ENCODE results near the gene BRINP2. TPM values are rescaled to one million over a fixed set of nuclear protein-coding genes. Genes with fewer than 3 reads are reported as not detected.

Gene BRINP2
- total RNA-seq, 1 experiment from 2014 or later = 0.24 TPM

GRCh38 chr1:177162243-177162642 is 8.5 kb upstream of the BRINP2 start (continued):
- TF ChIP-seq, protein P1, sequence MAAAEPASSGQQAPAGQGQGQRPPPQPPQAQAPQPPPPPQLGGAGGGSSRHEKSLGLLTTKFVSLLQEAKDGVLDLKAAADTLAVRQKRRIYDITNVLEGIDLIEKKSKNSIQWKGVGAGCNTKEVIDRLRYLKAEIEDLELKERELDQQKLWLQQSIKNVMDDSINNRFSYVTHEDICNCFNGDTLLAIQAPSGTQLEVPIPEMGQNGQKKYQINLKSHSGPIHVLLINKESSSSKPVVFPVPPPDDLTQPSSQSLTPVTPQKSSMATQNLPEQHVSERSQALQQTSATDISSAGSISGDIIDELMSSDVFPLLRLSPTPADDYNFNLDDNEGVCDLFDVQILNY (CRISPR knock-in tag; IDR thresholded peaks at IDR 0.05) = no peak
- TF ChIP-seq, protein P2, sequence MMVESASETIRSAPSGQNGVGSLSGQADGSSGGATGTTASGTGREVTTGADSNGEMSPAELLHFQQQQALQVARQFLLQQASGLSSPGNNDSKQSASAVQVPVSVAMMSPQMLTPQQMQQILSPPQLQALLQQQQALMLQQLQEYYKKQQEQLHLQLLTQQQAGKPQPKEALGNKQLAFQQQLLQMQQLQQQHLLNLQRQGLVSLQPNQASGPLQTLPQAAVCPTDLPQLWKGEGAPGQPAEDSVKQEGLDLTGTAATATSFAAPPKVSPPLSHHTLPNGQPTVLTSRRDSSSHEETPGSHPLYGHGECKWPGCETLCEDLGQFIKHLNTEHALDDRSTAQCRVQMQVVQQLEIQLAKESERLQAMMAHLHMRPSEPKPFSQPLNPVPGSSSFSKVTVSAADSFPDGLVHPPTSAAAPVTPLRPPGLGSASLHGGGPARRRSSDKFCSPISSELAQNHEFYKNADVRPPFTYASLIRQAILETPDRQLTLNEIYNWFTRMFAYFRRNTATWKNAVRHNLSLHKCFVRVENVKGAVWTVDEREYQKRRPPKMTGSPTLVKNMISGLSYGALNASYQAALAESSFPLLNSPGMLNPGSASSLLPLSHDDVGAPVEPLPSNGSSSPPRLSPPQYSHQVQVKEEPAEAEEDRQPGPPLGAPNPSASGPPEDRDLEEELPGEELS (CRISPR knock-in tag; IDR thresholded peaks at IDR 0.05) = no peak
- no peak for TF ChIP-seq ZMAT4 (CRISPR knock-in tag; IDR thresholded peaks at IDR 0.05)
- no peak for TF ChIP-seq HMGXB4 (CRISPR knock-in tag; IDR thresholded peaks at IDR 0.05)

DNA sequence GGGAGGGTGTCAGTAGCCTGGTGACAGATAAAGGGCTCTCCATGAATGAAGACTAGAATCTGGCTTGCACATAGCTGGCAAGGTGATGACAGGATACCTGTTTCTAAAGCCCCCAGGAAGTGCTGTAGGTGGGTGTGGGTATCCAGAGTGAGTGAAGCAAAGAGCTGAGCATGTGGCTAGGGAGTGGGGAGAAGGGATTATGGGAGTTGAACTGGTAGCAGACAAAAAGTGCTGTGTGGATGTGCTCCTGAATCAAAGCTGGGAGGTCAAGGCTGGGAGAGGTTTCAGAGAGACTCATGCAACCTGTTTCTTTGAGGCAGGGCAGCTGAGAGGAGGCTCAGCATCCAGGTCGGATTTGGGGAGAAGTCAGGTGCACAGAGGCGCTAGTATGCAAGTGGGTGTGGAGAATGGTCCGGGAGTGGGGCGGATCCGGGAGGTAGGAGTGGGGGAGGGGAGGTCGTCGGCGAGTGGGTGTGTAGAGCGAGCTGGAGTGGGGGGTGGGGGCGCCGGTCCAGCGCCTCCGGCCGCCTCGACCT is 6.8 kb upstream of the BRINP2 start:
- ChIA-PET POLR2A (interaction anchor here (1.9 kb wide), 1 partner anchor 18 kb away, joined by 7 read pairs; no protein-coding TSS in a partner anchor), CTCF (interaction anchor here (0.6 to 3.1 kb wide), 9 partner anchors 17 to 564 kb away, joined by 3 to 35 read pairs (median 3); no protein-coding TSS in a partner anchor)
- peak; percentile 20 for DNase-seq (ENCODE audit: low spot score)
- ATAC-seq = peak; percentile 20
- Mint-ChIP-seq H3K4me3 (peak overlapping the region; percentile 90), H3K27ac (no peak overlapping the region), H3K36me3 (no peaks in the 10 kb centered on the region), H3K27me3 (ENCODE audit: low read depth) (peaks cover 26% of the 10 kb centered on the region; the same call in 1 of the 2 replicates), H3K9me3 (no peaks in the 10 kb centered on the region), H3K4me1 (peaks cover 9% of the 10 kb centered on the region)
- no peak for TF ChIP-seq TEAD4 (CRISPR knock-in tag; IDR thresholded peaks at IDR 0.05)
- TF ChIP-seq AR (CRISPR knock-in tag; IDR thresholded peaks at IDR 0.05) = no peak

GRCh38 chr1:177164380-177165068 is 6.2 kb upstream of the BRINP2 start, which contains the start of gene ASTN1:
ASTN1 (minus strand) TSS chr1:177164712; CDS start chr1:177164676, 36 bp downstream.
- peak within 1 kb of the TSS; percentile 90 for H3K4me3 Mint-ChIP-seq
- peak; percentile 74 for TF ChIP-seq ATF1 (CRISPR knock-in tag; IDR thresholded peaks at IDR 0.05)
- TF ChIP-seq HMGXB4 (CRISPR knock-in tag; IDR thresholded peaks at IDR 0.05) = peak; percentile 41; the same call in 1 of the 2 replicates
- no peak for TF ChIP-seq ETV6 (CRISPR knock-in tag; IDR thresholded peaks at IDR 0.05)
- TF ChIP-seq ZNF317 (CRISPR knock-in tag; IDR thresholded peaks at IDR 0.05; ENCODE audit: borderline replicate concordance, low read depth) = 0 out of 2 replicates have a peak, but pooled peaks have one; percentile 22
- no peaks in the 10 kb centered on the region for H3K9me3 Mint-ChIP-seq
- H3K27ac Mint-ChIP-seq = no peak within 1 kb of the TSS
- H3K27me3 Mint-ChIP-seq (ENCODE audit: low read depth) = peaks cover 26% of the 10 kb centered on the region; the same call in 1 of the 2 replicates
- H3K4me1 Mint-ChIP-seq = peaks cover 9% of the 10 kb centered on the region
- ChIA-PET POLR2A (interaction anchor here (1.3 to 1.9 kb wide), 2 partner anchors 17 to 23 kb away, joined by 3 to 7 read pairs; no protein-coding TSS in a partner anchor), CTCF (interaction anchor here (0.6 to 3.1 kb wide), 15 partner anchors 12 to 867 kb away, joined by 3 to 35 read pairs (median 3); no protein-coding TSS in a partner anchor)
- ATAC-seq (peak; percentile 89), DNase-seq (ENCODE audit: low spot score) (peak; percentile 69)
- H3K36me3 Mint-ChIP-seq = no peaks in the 10 kb centered on the region
